Heart left ventricle (tissue), 13 donors: Measurements from ENCODE around the gene KMT5B.

Experiments
- POLR2A ChIP-seq, 2 donors: fragments of 450-650 bp; IDR thresholded peaks; one replicate each; pipeline ENCODE4 v1.6.1; 2017; ENCODE audit warnings: antibody characterized with exemption in 2 of 2, mild to moderate bottlenecking in 2 of 2, moderate library complexity in 2 of 2
- TF ChIP-seq, protein P1 (sequence below), 12 donors: fragments of 200-600 bp; sonication (generic) in 4 of 12; IDR thresholded peaks; one replicate each; pipeline versions ENCODE4 v1.5.0 to v1.8.0; 2018 to 2022; ENCODE audit warnings: antibody characterized with exemption in 12 of 12, mild to moderate bottlenecking in 5 of 12
- donor health status: ischemic (EF 13 %, LVEDD 7.1; RV severe dilation, severe dysfunction).
- donor health status: DM: no; HTN: yes; CAD: no.
- donor health status: DM: no; HTN: no; CAD: no.
- donor health status: ischemic (EF 25% LVEDD 6.9; RV normal size, moderate dysfunction).
- donor health status: ischemic (EF 25% LVEDD 5.7; RV mildly dilated, moderate dysfunction).
- donor health status: ischemic (EF 35%, LVEDD 5.7; RV mildly dilated, moderate dysfunction).
- donor health status: nonischemic (EF 11% LVEDD 7.7; RV severe dilation, severe dysfunction).
- donor health status: DM: yes; HTN: yes; CAD: no.
- donor health status: PGD.
- donor health status: ischemic (EF 29% LVEDD 5.4; RV normal size, mild dysfunction).
- donor health status: nonischemic (EF 23%, LVEDD 6.1; RV moderate dilation, normal function).

DNA sequence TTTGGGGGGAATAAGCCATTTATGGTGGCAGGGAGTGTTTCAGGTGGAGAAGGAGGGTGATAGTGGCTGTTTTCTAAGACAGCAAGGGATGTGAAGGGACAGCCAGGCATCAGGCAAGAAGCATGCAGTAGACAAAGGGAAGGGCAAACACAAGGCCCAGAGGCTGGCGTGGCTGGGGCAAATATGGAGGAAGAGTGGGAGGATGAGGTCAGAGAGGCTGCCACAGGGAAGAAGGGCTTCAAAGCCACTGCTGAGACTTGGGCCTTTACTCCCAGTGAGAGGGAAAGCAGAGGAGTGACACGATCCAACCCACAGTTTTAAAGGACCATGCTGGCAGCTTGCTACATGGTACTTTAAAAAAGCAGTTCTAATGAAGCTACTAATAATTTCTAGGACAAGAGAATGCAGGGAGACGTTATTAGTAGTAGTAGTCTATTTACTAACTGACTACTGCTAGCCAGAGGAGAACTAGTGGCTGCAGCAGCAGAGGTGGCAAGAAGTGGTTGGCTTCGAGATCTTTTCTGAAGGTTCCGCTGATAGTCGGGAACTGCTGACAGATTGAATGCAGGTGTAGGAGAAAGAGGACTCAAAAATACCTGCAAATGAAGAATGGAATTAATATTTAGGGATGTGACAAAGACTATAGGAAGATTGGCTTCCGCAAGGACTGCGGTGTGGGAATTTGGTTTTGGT lies 13.7 kb downstream of the KMT5B start:
- TF ChIP-seq, protein P1, sequence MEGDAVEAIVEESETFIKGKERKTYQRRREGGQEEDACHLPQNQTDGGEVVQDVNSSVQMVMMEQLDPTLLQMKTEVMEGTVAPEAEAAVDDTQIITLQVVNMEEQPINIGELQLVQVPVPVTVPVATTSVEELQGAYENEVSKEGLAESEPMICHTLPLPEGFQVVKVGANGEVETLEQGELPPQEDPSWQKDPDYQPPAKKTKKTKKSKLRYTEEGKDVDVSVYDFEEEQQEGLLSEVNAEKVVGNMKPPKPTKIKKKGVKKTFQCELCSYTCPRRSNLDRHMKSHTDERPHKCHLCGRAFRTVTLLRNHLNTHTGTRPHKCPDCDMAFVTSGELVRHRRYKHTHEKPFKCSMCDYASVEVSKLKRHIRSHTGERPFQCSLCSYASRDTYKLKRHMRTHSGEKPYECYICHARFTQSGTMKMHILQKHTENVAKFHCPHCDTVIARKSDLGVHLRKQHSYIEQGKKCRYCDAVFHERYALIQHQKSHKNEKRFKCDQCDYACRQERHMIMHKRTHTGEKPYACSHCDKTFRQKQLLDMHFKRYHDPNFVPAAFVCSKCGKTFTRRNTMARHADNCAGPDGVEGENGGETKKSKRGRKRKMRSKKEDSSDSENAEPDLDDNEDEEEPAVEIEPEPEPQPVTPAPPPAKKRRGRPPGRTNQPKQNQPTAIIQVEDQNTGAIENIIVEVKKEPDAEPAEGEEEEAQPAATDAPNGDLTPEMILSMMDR (IDR thresholded peaks at IDR 0.05): no peak
- TF ChIP-seq POLR2A (IDR thresholded peaks at IDR 0.05): no peak
